ENCODE data around the gene CYBRD1.
"Not testable (repeated sequence)": the region's sequence is repeated elsewhere in the genome, so short reads cannot be mapped to it uniquely, and the experiment has no call there.

Gene CYBRD1

GRCh38 chr2:171533331-171533730, 11.1 kb downstream of the CYBRD1 start:
- TF ChIP-seq, protein P1, sequence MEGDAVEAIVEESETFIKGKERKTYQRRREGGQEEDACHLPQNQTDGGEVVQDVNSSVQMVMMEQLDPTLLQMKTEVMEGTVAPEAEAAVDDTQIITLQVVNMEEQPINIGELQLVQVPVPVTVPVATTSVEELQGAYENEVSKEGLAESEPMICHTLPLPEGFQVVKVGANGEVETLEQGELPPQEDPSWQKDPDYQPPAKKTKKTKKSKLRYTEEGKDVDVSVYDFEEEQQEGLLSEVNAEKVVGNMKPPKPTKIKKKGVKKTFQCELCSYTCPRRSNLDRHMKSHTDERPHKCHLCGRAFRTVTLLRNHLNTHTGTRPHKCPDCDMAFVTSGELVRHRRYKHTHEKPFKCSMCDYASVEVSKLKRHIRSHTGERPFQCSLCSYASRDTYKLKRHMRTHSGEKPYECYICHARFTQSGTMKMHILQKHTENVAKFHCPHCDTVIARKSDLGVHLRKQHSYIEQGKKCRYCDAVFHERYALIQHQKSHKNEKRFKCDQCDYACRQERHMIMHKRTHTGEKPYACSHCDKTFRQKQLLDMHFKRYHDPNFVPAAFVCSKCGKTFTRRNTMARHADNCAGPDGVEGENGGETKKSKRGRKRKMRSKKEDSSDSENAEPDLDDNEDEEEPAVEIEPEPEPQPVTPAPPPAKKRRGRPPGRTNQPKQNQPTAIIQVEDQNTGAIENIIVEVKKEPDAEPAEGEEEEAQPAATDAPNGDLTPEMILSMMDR (IDR thresholded peaks at IDR 0.05; ENCODE audit: insufficient read depth, low read depth, low read length, missing control alignments) = no peak
- no peak for DNase-seq (ENCODE audit: low read depth)
- H3K4me3 ChIP-seq (ENCODE audit: low read length) = no peak overlapping the region

DNA sequence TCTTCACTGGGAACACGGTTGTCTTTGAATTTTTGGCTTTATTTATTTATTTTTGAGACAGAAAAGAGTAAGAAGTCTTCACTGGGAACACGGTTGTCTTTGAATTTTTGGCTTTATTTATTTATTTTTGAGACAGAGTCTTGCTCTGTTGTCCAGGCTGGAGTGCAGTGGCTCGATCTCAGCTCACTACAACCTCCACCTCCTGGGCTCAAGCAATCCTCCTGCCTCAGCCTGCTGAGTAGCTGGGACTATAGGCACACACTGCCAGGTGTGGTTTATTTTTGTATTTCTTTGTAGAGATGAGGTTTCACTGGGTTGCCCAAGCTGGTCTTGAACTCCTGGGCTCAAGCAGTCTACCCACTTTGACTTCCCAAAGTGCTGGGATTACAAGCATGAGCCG, 13.3 kb downstream of the CYBRD1 start:
- not testable (repeated sequence) for DNase-seq (ENCODE audit: low read depth); H3K4me3 ChIP-seq (ENCODE audit: low read length)

DNA sequence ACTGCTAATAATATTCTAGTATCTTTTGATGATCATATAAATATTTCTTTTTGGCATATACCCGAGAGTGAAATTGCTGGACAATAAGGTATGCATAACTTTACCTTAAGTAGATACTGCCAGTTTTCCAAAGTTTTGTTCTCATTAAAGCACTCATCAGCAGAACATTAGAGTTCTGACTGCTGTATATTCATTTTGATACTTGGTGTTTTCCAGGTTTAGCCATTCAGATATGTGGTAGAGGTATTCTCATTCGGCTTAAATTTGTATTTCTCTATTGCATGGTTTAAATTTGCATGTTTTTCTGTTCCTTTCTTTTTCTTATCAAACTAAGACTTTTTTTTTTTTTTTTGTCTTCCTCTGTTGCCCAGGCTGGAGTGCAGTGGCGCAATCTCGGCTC, 18.2 kb downstream of the CYBRD1 start:
- no peak overlapping the region for H3K4me3 ChIP-seq (ENCODE audit: low read length)
- TF ChIP-seq, protein P1 (IDR thresholded peaks at IDR 0.05; ENCODE audit: insufficient read depth, low read depth, low read length, missing control alignments) = no peak
- DNase-seq (ENCODE audit: low read depth) = no peak

DNA sequence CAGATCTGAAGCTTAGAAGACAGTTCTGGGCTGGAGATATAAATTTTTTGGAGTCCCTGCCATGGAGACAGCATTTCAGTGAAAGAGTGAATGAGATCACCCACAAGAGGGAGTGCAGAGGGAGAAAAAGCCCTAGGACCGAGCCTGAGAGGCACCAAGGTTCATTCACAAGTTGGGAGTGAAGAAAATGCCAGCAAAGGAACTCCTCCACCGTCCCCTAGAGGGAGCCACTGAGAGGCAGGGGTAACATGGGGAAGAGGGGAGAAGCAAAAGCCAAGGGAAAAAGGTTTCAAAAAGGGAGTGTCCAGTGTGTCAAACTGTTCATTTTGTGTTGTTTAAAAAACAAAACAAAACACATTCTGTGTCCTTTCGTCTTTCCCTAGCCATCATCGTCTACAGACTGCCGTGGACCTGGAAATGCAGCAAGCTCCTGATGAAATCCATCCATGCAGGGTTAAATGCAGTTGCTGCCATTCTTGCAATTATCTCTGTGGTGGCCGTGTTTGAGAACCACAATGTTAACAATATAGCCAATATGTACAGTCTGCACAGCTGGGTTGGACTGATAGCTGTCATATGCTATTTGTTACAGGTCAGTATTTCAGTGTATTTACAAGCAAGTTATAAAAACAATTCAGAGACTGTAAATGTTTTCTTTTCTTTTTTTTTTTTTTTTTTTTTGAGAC, 19.1 kb downstream of the CYBRD1 start:
- peak; percentile 17 for DNase-seq (ENCODE audit: low read depth)
- H3K4me3 ChIP-seq (ENCODE audit: low read length) = no peak overlapping the region
- TF ChIP-seq, protein P1 (IDR thresholded peaks at IDR 0.05; ENCODE audit: insufficient read depth, low read depth, low read length, missing control alignments) = peak; percentile 57

- no peak overlapping the region for H3K4me3 ChIP-seq (ENCODE audit: low read length)
- TF ChIP-seq, protein P1 (IDR thresholded peaks at IDR 0.05; ENCODE audit: insufficient read depth, low read depth, low read length, missing control alignments) = no peak
- DNase-seq (ENCODE audit: low read depth) = no peak
These were observed 22.8 kb downstream of the CYBRD1 start for GRCh38 chr2:171545086-171545485.

- no peak overlapping the region for H3K4me3 ChIP-seq (ENCODE audit: low read length)
- DNase-seq (ENCODE audit: low read depth) = no peak
- TF ChIP-seq, protein P1 (IDR thresholded peaks at IDR 0.05; ENCODE audit: insufficient read depth, low read depth, low read length, missing control alignments) = no peak
These were observed 25.0 kb downstream of the CYBRD1 start for GRCh38 chr2:171547256-171547655.

DNA sequence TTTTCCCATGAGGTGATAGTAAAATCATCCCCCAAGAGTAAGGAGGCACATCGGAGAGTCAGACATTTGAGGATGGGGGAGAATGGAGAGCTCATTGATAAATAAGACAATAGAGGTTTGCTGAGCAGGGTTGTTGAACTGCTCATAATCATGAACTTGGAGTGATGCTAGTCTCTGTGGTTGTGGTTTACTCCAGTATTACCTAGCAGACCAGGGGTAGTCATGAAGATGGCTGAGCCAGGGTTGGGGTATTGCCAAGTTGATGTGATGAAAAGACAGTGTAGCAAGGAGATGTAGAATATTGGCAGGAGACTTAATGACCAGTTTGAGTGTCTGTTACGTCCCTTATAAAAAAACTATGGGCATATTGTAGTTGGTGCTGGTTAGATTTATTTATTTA, 25.4 kb downstream of the CYBRD1 start:
- H3K4me3 ChIP-seq (ENCODE audit: low read length) = no peak overlapping the region
- DNase-seq (ENCODE audit: low read depth) = no peak
- TF ChIP-seq, protein P1 (IDR thresholded peaks at IDR 0.05; ENCODE audit: insufficient read depth, low read depth, low read length, missing control alignments) = no peak

Measured in epithelial cell of esophagus (primary cell).